Anterior cingulate cortex (tissue), 58 donors: ENCODE data around the gene CSMD2.
A peak's percentile ranks its signal among the peaks of the same experiment; 100 is the strongest.

Source experiments
- DNase-seq, 58 donors: peaks; one replicate each; lab custom pipeline; 2025; lab: John Stamatoyannopoulos, UW

CSMD2 gene

GRCh38 chr1:34065498-34065897 lies 99.5 kb downstream of the CSMD2 start:
- no peak for DNase-seq

- DNase-seq = peak in 19 of 58 donors; percentile 8 to 65 (median 36)
Measured at GRCh38 chr1:34060901-34061415, 104.1 kb downstream of the CSMD2 start.

- peak in 19 of 58 donors; percentile 9 to 53 (median 21) for DNase-seq
Measured at GRCh38 chr1:34060187-34060730, 104.8 kb downstream of the CSMD2 start.

- peak in 3 of 58 donors; percentile 4 to 22 (median 7) for DNase-seq
Measured at GRCh38 chr1:34057347-34058130, 107.5 kb downstream of the CSMD2 start.

GRCh38 chr1:34055818-34056217 lies 109.2 kb downstream of the CSMD2 start:
- no peak for DNase-seq

GRCh38 chr1:34054920-34055319 lies 110.1 kb downstream of the CSMD2 start:
- DNase-seq = peak in 1 of 58 donors; percentile 5

- DNase-seq = no peak
Measured at GRCh38 chr1:34053660-34054059, 111.4 kb downstream of the CSMD2 start.

- DNase-seq = peak in 7 of 58 donors; percentile 2 to 56 (median 15)
Measured at GRCh38 chr1:34052565-34052964, 112.5 kb downstream of the CSMD2 start.

GRCh38 chr1:34050709-34051485 lies 114.1 kb downstream of the CSMD2 start:
- DNase-seq = peak in 17 of 58 donors; percentile 3 to 71 (median 39)

- no peak for DNase-seq
Measured at GRCh38 chr1:34049994-34050393, 115.0 kb downstream of the CSMD2 start.

- DNase-seq = no peak
Measured at GRCh38 chr1:34049477-34049876, 115.6 kb downstream of the CSMD2 start.

GRCh38 chr1:34037856-34038255 lies 127.2 kb downstream of the CSMD2 start:
- no peak for DNase-seq

- DNase-seq = no peak
Measured at GRCh38 chr1:34037109-34037508, 127.9 kb downstream of the CSMD2 start.

- no peak for DNase-seq
Measured at GRCh38 chr1:34034036-34034435, 131.0 kb downstream of the CSMD2 start.

GRCh38 chr1:34029954-34030353 lies 135.1 kb downstream of the CSMD2 start:
- DNase-seq = no peak

- no peak for DNase-seq
Measured at GRCh38 chr1:34029515-34029914, 135.5 kb downstream of the CSMD2 start.

- DNase-seq = no peak
Measured at GRCh38 chr1:34028381-34029055, 136.5 kb downstream of the CSMD2 start.

- no peak for DNase-seq
Measured at GRCh38 chr1:34025675-34026074, 139.4 kb downstream of the CSMD2 start.

GRCh38 chr1:34024485-34024884 lies 140.5 kb downstream of the CSMD2 start:
- DNase-seq = no peak

GRCh38 chr1:34019741-34020552 lies 145.1 kb downstream of the CSMD2 start:
- no peak for DNase-seq
